ENCODE measurements around the gene TBL3.
"Not testable (repeated sequence)": the region's sequence is repeated elsewhere in the genome, so short reads cannot be mapped to it uniquely, and the experiment has no call there.

DNA sequence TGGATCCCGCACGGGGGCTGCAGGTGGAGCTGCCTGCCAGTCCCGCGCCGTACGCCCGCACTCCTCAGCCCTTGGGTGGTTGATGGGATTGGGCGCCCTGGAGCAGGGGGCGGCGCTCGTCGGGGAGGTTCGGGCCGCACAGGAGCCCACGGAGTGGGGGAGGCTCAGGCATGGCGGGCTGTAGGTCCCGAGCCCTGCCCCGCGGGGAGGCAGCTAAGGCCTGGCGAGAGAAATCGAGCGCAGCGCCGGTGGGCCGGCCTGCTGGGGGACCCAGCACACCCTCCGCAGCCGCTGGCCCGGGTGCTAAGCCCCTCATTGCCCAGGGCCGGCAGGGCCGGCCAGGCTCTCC, 13.7 kb upstream of the TBL3 start:
- TF ChIP-seq, protein P1, sequence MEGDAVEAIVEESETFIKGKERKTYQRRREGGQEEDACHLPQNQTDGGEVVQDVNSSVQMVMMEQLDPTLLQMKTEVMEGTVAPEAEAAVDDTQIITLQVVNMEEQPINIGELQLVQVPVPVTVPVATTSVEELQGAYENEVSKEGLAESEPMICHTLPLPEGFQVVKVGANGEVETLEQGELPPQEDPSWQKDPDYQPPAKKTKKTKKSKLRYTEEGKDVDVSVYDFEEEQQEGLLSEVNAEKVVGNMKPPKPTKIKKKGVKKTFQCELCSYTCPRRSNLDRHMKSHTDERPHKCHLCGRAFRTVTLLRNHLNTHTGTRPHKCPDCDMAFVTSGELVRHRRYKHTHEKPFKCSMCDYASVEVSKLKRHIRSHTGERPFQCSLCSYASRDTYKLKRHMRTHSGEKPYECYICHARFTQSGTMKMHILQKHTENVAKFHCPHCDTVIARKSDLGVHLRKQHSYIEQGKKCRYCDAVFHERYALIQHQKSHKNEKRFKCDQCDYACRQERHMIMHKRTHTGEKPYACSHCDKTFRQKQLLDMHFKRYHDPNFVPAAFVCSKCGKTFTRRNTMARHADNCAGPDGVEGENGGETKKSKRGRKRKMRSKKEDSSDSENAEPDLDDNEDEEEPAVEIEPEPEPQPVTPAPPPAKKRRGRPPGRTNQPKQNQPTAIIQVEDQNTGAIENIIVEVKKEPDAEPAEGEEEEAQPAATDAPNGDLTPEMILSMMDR (IDR thresholded peaks at IDR 0.05), result not testable (repeated sequence)
- not testable (repeated sequence) for TF ChIP-seq POLR2A, EP300 (IDR thresholded peaks at IDR 0.05)

Data from ovary (tissue), 3 donors.